Upper lobe of left lung (tissue), 6 donors: Measurements from ENCODE around the gene CCDC192. TPM values are rescaled to one million over a fixed set of nuclear protein-coding genes. Genes with fewer than 3 reads are reported as not detected.

Experiments
- ATAC-seq, 2 donors: fragments of 200-7000 bp; cut with Tn5 transposase; one replicate each; pipeline ENCODE4 v1.9.1; 2022; ENCODE audit warnings: mild to moderate bottlenecking in 2 of 2, moderate library complexity in 2 of 2; ENCODE audit not compliant: low FRiP score in 2 of 2
- DNase-seq, 2 donors: peaks; one replicate each; pipeline ENCODE4 v3.0.0-alpha.2; 2019 to 2020
- H3K27ac ChIP-seq, 4 donors: fragments of 200-600 bp; sonication (generic); one replicate each; pipeline ENCODE4 v1.5.1; 2016 to 2019
- H3K27me3 ChIP-seq, 4 donors: fragments of 200-600 bp; sonication (generic); one replicate each; pipeline ENCODE4 v1.5.1; 2017 to 2019
- H3K36me3 ChIP-seq, 4 donors: fragments of 200-600 bp; sonication (generic); one replicate each; pipeline ENCODE4 v1.5.1; 2016 to 2019
- H3K4me1 ChIP-seq, 4 donors: fragments of 200-600 bp; sonication (generic); one replicate each; pipeline ENCODE4 v1.5.1; 2018 to 2019
- H3K4me3 ChIP-seq, 4 donors: fragments of 200-600 bp; sonication (generic); one replicate each; pipeline ENCODE4 v1.5.1; 2017 to 2019; ENCODE audit warnings: mild to moderate bottlenecking in 2 of 4, moderate library complexity in 1 of 4
- H3K9me3 ChIP-seq, 4 donors: fragments of 200-600 bp; sonication (generic); one replicate each; pipeline ENCODE4 v1.5.1; 2018 to 2019
- CTCF ChIP-seq, 6 experiments: fragments of 450-650 bp in 4 of 6; fragments of 200-600 bp in 2 of 6; sonication (generic) in 2 of 6; IDR thresholded peaks; one replicate each; pipeline ENCODE4 v1.5.1; 2016 to 2019; ENCODE audit warnings: antibody characterized with exemption in 6 of 6
- POLR2A ChIP-seq, 4 donors: fragments of 450-650 bp; IDR thresholded peaks; one replicate each; pipeline ENCODE4 v1.5.1; 2016 to 2017; ENCODE audit warnings: antibody characterized with exemption in 4 of 4, mild to moderate bottlenecking in 2 of 4
- POLR2AphosphoS5 ChIP-seq, 2 donors: sonication (generic); formaldehyde crosslinking; IDR thresholded peaks; one replicate each; pipeline ENCODE4 v1.5.1; 2017; ENCODE audit warnings: antibody characterized with exemption in 2 of 2
- total RNA-seq, 6 donors: library from RNA; depleted of rRNA in 4 of 6; stranded (reverse); fragments of >200 nt in 4 of 6; gene quantifications; one replicate each; pipeline versions ENCODE4 v1.1.0 to v1.2.1, GENCODE V29; 2016 to 2021
- donor health status: DM: no; HTN: no; CAD: no; lungs with moderate emphysema.
- donor health status: DM: no; HTN: yes; CAD: no; lungs with severe emphysema.

Gene CCDC192
- total RNA-seq, 6 donors from 2014 or later: 0.76 TPM; not detected in 5

- Histone ChIP-seq H3K9me3 (no peaks in the 10 kb centered on the region), H3K36me3 (no peaks in the 10 kb centered on the region), H3K4me3 (no peak overlapping the region), H3K4me1 (no peaks in the 10 kb centered on the region), H3K27me3 (no peaks in the 10 kb centered on the region), H3K27ac (no peak overlapping the region)
- no peak for DNase-seq
- TF ChIP-seq POLR2AphosphoS5 (IDR thresholded peaks at IDR 0.05) (no peak), CTCF (IDR thresholded peaks at IDR 0.05) (no peak), POLR2A (IDR thresholded peaks at IDR 0.05) (no peak)
- no peak for ATAC-seq
Measured at GRCh38 chr5:127988146-127988760, 285.1 kb downstream of the CCDC192 start.

Other genes starting within 250 kb of the CCDC192 start
- gene PRRC1, start 185.8 kb upstream of the CCDC192 start, total RNA-seq: 10 to 100 TPM; 30.1 to 61.8 (median 45.5) TPM
- gene CTXN3, start 54.3 kb upstream of the CCDC192 start, total RNA-seq: not detected